Colonic mucosa (tissue), 4 donors: ENCODE results near the gene STKLD1. TPM values are rescaled to one million over a fixed set of nuclear protein-coding genes. Genes with fewer than 3 reads are reported as not detected.
A peak's percentile ranks its signal among the peaks of the same experiment; 100 is the strongest.

ENCODE experiments used
- DNase-seq: peaks from one replicate; pipeline ENCODE4 v3.0.0-alpha.2; 2020
- H3K27ac ChIP-seq: fragments of 200-600 bp; one replicate; pipeline ENCODE4 v1.8.0; 2021
- H3K27me3 ChIP-seq: fragments of 200-600 bp; one replicate; pipeline ENCODE4 v1.8.0; 2021
- H3K36me3 ChIP-seq: fragments of 200-600 bp; one replicate; pipeline ENCODE4 v1.8.0; 2021
- H3K4me1 ChIP-seq: fragments of 200-600 bp; one replicate; pipeline ENCODE4 v1.8.0; 2021; ENCODE audit warnings: mild to moderate bottlenecking
- H3K4me3 ChIP-seq: fragments of 200-600 bp; one replicate; pipeline ENCODE4 v1.8.0; 2021
- H3K9ac ChIP-seq, 2 donors: one replicate each; pipeline ENCODE4 v1.7.0; 2013; ENCODE audit warnings: control low read depth in 2 of 2, low read depth in 2 of 2, low read length in 2 of 2
- H3K9me3 ChIP-seq: fragments of 200-600 bp; one replicate; pipeline ENCODE4 v1.8.0; 2021
- CTCF ChIP-seq: fragments of 200-600 bp; IDR thresholded peaks from one replicate; pipeline ENCODE4 v1.8.0; 2022; ENCODE audit warnings: antibody characterized with exemption, mild to moderate bottlenecking
- intact Hi-C: fragments of 100-400 bp; cut with DNase I; formaldehyde crosslinking; loops from one replicate; pipeline ENCODE4 v1.14.1; 2022
- total RNA-seq, 2 donors: library from RNA; stranded (reverse); fragmentation: NEBNext Ultra II Directional in 1 of 2; extraction: Animal tissue kit (Norgen Biotek cat#: 25700) in 1 of 2; gene quantifications; one replicate each; pipeline ENCODE4 v1.2.1, GENCODE V29; 2021
- donor health status: healthy.
- donor health status: DM: no; HTN: no; CAD: no.
- donor health status: DM: no; HTN: no; CAD: no.

STKLD1 gene
- total RNA-seq, 2 donors from 2014 or later = 0.45 TPM; not detected in 1

GRCh38 chr9:133421615-133422542 is 45.7 kb downstream of the STKLD1 start, which contains the start of gene ADAMTS13:
Gene ADAMTS13, plus strand, starts transcription at chr9:133422367. Its CDS starts 77 bp downstream, at chr9:133422444.
- no peak for TF ChIP-seq CTCF
- no peaks in the 10 kb centered on the region for H3K27me3 ChIP-seq
- no peaks in the 10 kb centered on the region for H3K36me3 ChIP-seq
- no peak within 1 kb of the TSS for H3K4me3 ChIP-seq
- intact Hi-C loops = no loop called here
- no peak for DNase-seq
- no peaks in the 10 kb centered on the region for H3K4me1 ChIP-seq
- peak within 1 kb of the TSS; percentile 8 to 19 for H3K9ac ChIP-seq
- H3K9me3 ChIP-seq = no peaks in the 10 kb centered on the region
- no peak within 1 kb of the TSS for H3K27ac ChIP-seq

DNA sequence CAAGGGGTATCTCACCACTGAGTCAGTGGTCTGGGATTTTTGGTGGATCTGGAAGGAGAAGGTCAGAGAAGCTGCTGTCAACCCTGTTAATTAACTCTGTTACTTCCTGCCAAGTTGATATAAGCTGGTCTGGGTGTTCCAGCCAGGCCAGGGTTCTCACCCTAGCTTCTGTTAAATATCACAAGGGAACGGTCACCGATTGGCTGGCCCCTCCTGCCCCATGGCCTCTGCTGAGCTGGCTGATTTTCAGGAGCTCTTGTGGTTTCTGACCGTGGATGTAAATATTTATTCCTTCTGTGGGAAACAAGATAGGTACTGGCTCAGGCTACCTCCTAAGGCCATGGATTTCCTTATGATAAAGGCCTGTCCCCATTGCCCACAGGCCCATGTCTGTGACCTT is 47.0 kb downstream of the STKLD1 start:
- no peak overlapping the region for H3K9ac ChIP-seq
- peaks cover 2% of the 10 kb centered on the region for H3K4me1 ChIP-seq
- no peak for TF ChIP-seq CTCF
- H3K36me3 ChIP-seq = no peaks in the 10 kb centered on the region
- H3K4me3 ChIP-seq = no peak overlapping the region
- no peaks in the 10 kb centered on the region for H3K27me3 ChIP-seq
- intact Hi-C loops = no loop called here
- H3K27ac ChIP-seq = no peak overlapping the region
- no peak for DNase-seq
- H3K9me3 ChIP-seq = no peaks in the 10 kb centered on the region

- Histone ChIP-seq H3K27ac (no peak overlapping the region), H3K9me3 (no peaks in the 10 kb centered on the region), H3K36me3 (no peaks in the 10 kb centered on the region), H3K4me1 (peaks cover 2% of the 10 kb centered on the region), H3K27me3 (no peaks in the 10 kb centered on the region), H3K4me3 (no peak overlapping the region), H3K9ac (no peak overlapping the region)
- no peak for TF ChIP-seq CTCF
- intact Hi-C loops = no loop called here
- no peak for DNase-seq
These were observed 48.0 kb downstream of the STKLD1 start for GRCh38 chr9:133424187-133424586.

DNA sequence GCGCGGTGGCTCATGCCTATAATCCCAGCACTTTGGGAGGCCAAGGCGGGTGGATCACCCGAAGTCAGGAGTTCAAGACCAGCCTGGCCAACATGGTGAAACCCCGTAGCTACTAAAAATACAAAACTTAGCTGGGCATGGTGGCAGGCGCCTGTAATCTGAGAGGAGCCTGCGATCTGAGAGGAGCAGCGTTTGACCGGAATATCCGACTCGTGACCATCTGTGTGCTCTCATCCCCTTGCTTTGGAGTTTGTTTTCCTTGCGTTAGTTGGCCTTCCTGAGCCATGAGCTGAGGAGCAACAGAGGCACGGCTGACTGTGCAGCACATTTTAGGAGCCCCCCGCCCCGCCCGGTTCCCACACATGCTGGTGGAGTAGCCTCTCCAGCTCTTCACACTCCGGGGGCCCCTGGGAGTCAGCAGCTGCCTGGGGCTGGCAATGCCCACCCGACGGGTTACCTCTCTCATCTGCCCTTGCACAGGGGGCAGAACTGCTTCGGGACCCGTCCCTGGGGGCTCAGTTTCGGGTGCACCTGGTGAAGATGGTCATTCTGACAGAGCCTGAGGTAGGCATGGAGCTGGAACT is 49.0 kb downstream of the STKLD1 start:
- H3K27me3 ChIP-seq = no peaks in the 10 kb centered on the region
- H3K4me1 ChIP-seq = peaks cover 2% of the 10 kb centered on the region
- no peak for TF ChIP-seq CTCF
- H3K27ac ChIP-seq = no peak overlapping the region
- no peaks in the 10 kb centered on the region for H3K9me3 ChIP-seq
- no peak overlapping the region for H3K9ac ChIP-seq
- no peaks in the 10 kb centered on the region for H3K36me3 ChIP-seq
- DNase-seq = no peak
- intact Hi-C loops = no loop called here
- H3K4me3 ChIP-seq = no peak overlapping the region

GRCh38 chr9:133426011-133426410 is 49.8 kb downstream of the STKLD1 start:
- no peak overlapping the region for H3K9ac ChIP-seq
- H3K9me3 ChIP-seq = no peaks in the 10 kb centered on the region
- TF ChIP-seq CTCF = no peak
- peak; percentile 53 for DNase-seq
- no peak overlapping the region for H3K4me3 ChIP-seq
- H3K36me3 ChIP-seq = no peaks in the 10 kb centered on the region
- H3K4me1 ChIP-seq = peaks cover 2% of the 10 kb centered on the region
- H3K27me3 ChIP-seq = no peaks in the 10 kb centered on the region
- no peak overlapping the region for H3K27ac ChIP-seq
- intact Hi-C loops = no loop called here
